GM12864 (cell line): Measurements from ENCODE around the gene ADIPOQ.
"Not testable (repeated sequence)": the region's sequence is repeated elsewhere in the genome, so short reads cannot be mapped to it uniquely, and the experiment has no call there.

ENCODE experiments used
- DNase-seq: peaks from one replicate; pipeline ENCODE4 v3.0.0-alpha.2; 2011; ENCODE audit warnings: low read depth
- H3K4me3 ChIP-seq: 2 replicates; pipeline ENCODE4 v1.5.1; 2011; ENCODE audit warnings: mild to moderate bottlenecking, low read depth, low read length, control low read depth
- TF ChIP-seq, protein P1 (sequence below): IDR thresholded peaks from 2 replicates; pipeline ENCODE4 v1.5.1; 2011; ENCODE audit warnings: low read depth, mild to moderate bottlenecking, moderate library complexity, low read length, control low read depth, inconsistent platforms; ENCODE audit errors: missing control alignments

The ADIPOQ gene

DNA sequence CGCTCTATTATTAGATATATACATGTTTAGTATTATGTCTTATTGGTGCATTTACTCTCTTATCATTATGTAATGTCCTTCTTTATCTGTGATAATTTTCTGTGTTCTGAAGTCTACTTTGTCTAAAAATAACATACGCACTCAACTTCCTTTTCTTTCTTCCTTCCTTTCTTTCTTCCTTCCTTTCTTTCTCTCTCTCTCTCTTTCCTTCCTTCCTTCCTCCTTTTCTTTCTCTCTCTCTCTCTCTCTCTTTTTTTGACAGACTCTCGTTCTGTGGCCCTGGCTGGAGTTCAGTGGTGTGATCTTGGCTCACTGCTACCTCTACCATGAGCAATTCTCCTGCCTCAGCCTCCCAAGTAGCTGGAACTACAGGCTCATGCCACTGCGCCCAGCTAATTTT lies 15.2 kb downstream of the ADIPOQ start:
- DNase-seq: no peak
- H3K4me3 ChIP-seq: no peak overlapping the region
- TF ChIP-seq, protein P1, sequence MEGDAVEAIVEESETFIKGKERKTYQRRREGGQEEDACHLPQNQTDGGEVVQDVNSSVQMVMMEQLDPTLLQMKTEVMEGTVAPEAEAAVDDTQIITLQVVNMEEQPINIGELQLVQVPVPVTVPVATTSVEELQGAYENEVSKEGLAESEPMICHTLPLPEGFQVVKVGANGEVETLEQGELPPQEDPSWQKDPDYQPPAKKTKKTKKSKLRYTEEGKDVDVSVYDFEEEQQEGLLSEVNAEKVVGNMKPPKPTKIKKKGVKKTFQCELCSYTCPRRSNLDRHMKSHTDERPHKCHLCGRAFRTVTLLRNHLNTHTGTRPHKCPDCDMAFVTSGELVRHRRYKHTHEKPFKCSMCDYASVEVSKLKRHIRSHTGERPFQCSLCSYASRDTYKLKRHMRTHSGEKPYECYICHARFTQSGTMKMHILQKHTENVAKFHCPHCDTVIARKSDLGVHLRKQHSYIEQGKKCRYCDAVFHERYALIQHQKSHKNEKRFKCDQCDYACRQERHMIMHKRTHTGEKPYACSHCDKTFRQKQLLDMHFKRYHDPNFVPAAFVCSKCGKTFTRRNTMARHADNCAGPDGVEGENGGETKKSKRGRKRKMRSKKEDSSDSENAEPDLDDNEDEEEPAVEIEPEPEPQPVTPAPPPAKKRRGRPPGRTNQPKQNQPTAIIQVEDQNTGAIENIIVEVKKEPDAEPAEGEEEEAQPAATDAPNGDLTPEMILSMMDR: no peak

DNA sequence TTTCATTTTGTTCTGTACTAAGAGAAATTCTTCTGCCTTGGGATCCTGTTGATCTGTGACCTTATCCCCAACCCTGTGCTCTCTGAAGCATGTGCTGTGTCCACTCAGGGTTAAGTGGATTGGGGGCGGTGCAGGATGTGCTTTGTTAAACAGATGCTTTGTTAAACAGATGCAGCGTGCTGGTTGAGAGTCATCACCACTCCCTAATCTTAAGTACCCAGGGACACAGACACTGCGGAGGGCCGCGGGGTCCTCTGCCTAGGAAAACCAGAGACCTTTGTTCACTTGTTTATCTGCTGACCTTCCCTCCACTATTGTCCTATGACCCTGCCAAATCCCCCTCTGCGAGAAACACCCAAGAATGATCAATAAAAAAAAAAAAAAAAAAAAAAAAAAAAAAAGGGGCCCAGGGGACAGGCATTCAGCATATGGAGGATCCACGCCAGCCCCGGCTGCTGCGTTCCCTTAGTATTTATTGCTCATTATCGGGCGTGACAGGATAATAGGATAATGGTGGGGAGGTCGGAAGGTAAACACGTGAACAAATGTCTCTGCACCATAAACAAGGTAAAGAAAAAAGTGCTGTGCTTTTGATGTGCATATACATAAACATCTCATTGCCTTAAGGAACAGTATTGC lies 22.8 kb downstream of the ADIPOQ start:
- not testable (repeated sequence) for H3K4me3 ChIP-seq, DNase-seq

DNA sequence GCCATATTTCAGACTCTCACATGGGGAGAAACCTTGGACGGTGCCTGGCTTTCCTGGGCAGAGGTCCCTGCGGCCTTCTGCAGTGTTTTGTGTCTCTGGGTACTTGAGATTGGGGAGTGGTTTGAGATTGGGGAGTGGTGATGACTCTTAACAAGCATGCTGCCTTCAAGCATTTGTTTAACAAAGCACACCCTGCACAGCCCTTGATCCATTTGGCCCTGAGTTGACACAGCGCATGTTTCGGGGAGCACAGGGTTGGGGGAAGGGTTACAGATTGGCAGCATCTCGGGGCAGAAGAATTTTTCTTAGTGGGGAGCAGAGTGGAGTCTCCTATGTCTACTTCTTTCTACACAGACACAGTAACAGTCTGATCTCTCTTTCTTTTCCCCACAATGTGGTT lies 23.6 kb downstream of the ADIPOQ start:
- not testable (repeated sequence) for H3K4me3 ChIP-seq, DNase-seq

DNA sequence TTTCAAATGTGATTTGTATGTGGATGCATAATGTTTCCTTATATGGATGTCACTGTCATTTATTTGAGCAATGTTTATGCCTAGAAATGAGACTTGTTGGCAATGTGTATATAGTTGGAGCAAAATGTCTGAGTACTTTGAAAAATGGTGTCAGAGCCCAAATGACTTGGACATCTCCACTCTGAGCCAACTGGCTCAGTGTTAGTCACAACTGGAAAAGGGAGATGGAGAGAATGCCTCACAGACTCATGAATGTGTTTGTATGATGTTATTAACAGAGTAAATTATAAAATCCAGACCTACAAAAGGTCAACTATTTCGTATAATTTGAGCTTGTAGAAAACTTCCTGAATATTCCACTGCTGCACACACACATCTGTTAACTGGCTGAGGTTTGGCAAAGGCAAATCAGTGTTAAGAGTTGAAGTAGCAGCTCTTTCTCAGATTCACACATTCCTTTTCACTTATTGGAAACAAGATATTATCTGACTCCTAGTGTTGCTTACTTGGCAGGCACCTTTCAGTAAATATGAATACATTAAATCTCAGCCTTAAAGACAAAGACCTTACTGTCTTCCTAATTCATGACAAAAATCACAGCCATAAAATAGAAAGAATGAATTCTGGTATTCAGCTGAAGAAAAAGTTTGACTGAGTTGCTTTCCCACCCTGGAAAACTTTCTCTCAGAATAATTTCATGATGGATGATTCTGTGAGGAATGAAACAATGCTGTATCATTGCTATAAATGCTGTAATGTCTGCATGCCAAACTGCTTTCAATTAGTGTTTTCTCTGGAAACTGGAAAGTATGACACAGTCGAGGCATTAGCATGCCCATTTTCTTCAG lies 27.0 kb downstream of the ADIPOQ start:
- TF ChIP-seq, protein P1: no peak
- H3K4me3 ChIP-seq: no peak overlapping the region
- DNase-seq: no peak

DNA sequence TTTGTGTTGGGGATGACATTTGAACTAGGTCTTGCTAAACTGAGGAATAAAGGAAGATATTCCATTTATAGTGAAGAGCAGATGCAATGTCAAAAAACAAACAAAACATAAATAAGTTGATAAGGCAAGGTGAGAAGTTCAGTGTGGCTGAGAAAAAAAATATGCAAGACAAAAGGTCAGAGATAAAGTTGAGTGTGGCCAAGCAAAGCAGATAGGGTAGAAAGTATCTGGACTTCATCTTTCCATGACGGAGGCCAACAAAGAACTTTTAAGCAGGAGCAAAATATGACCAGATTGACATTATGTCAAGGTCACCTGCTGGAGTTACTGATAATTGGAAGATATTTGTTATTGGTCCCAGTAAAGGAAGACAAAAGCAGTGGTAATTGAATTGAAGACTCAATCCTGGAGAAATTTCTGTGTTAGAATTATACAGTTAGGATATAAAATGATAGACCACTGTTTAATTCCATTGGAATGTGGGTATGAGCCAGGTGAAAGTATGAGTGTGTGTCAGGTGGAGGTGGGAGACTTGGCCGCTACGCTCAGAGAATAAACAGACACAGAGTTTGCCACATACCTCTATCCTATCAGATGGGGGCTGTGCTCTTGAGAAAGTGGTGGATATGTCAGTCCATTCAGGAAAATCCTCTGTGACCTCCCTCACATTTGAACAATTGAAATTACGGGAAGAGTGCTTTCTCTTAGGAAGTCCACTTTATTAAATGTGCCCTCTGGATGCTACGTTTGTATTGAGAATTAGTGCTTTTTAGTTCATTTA lies 28.1 kb downstream of the ADIPOQ start:
- DNase-seq: no peak
- no peak overlapping the region for H3K4me3 ChIP-seq
- TF ChIP-seq, protein P1: no peak

DNA sequence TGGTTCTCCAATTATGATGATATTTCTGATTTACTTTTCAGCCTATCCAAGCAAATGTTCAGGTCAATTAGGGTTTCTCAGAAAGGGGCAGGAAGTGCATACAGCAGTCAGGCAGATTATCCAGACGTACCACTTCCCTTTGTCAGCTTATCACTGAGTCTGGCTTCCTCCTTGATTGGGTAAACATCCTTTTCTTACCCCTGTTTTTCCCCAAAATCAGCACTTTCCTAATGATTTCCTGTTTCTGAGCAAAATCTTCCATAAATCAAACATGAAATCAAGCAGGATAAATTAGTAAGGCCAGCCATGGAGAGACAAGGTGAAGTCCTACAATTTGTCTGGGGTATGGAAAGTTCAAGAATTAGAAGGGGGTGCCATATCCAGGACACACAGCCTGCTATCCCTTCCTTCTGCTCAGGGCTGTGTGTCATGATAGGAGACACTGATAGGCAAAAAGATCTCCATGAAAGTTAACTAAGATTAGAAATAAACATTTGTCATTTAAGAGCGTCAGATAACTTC lies 29.0 kb downstream of the ADIPOQ start:
- TF ChIP-seq, protein P1: no peak
- H3K4me3 ChIP-seq: no peak overlapping the region
- no peak for DNase-seq

DNA sequence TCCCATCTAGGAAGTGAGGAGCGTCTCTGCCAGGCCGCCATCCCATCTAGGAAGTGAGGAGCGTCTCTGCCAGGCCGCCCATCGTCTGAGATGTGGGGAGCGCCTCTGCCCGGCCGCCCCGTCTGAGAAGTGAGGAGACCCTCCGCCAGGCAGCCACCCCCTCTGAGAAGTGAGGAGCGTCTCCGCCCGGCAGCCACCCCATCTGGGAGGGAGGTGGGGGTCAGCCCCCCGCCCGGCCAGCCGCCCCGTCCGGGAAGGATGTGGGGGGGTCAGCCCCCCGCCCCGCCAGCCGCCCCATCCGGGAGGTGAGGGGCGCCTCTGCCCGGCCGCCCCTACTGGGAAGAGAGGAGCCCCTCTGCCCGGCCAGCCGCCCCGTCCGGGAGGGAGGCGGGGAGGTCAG lies 31.3 kb downstream of the ADIPOQ start:
- DNase-seq, H3K4me3 ChIP-seq: not testable (repeated sequence)

DNA sequence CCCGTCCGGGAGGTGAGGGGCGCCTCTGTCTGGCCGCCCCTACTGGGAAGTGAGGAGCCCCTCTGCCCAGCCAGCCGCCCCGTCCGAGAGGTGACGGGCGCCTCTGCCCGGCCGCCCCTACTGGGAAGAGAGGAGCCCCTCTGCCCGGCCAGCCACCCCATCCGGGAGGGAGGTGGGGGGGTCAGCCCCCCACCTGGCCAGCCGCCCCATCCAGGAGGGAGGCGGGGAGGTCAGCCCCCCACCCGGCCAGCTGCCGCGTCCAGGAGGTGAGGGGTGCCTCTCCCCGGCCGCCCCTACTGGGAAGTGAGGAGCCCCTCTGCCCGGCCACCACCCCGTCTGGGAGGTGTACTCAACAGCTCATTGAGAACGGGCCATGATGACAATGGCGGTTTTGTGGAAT lies 31.7 kb downstream of the ADIPOQ start:
- H3K4me3 ChIP-seq, DNase-seq: not testable (repeated sequence)

DNA sequence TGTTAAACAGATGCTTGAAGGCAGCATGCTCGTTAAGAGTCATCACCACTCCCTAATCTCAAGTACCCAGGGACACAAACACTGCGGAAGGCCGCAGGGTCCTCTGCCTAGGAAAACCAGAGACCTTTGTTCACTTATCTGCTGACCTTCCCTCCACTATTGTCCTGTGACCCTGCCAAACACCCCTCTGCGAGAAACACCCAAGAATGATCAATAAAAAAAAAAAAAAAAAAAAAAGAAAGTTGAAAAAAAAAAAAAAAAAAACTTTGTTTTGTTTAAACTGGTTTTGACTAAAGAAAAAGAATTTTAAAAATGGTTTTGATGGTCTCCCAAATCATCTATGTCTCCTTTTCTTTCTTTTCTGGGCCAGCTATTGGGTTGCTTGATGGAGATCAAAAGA lies 32.3 kb downstream of the ADIPOQ start:
- not testable (repeated sequence) for DNase-seq, H3K4me3 ChIP-seq
